Measurements from ENCODE around the gene ANKRD16.
"Not testable (repeated sequence)": the region's sequence is repeated elsewhere in the genome, so short reads cannot be mapped to it uniquely, and the experiment has no call there.

Gene ANKRD16

DNA sequence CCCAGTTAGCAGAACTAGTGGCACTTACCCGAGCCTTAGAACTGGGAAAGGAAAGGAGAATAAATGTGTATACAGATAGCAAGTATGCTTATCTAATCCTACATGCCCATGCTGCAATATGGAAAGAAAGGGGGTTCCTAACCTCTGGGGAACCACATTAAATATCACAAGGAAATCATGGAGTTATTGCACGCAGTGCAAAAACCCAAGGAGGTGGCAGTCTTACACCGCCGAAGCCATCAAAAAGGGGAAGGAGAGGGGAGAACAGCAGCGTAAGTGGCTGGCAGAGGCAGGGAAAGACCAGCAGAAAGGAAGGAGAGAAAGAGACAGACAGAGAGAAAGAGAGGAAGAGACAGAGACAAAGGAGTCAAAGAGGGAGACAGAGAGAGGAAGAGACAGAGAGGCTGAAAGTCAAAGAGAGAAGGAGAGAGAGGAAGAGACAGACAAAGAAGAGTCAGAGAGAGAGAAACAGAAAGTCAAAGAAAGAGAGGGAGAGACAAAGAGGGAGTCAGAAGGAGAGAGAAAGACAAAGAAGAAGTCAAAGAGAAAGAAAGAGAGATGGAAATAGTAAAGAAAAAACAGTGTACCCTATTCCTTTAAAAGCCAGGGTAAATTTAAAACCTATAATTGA, 23.1 kb downstream of the ANKRD16 start:
- H3K27me3 ChIP-seq (ENCODE audit: control insufficient read depth in 2 of 2, insufficient read depth in 2 of 2, low read length in 2 of 2); H3K36me3 ChIP-seq (ENCODE audit: control insufficient read depth in 2 of 2, insufficient read depth in 2 of 2, low read length in 2 of 2); H3K27ac ChIP-seq (ENCODE audit: low read depth in 2 of 2, low read length in 2 of 2): not testable (repeated sequence)

DNA sequence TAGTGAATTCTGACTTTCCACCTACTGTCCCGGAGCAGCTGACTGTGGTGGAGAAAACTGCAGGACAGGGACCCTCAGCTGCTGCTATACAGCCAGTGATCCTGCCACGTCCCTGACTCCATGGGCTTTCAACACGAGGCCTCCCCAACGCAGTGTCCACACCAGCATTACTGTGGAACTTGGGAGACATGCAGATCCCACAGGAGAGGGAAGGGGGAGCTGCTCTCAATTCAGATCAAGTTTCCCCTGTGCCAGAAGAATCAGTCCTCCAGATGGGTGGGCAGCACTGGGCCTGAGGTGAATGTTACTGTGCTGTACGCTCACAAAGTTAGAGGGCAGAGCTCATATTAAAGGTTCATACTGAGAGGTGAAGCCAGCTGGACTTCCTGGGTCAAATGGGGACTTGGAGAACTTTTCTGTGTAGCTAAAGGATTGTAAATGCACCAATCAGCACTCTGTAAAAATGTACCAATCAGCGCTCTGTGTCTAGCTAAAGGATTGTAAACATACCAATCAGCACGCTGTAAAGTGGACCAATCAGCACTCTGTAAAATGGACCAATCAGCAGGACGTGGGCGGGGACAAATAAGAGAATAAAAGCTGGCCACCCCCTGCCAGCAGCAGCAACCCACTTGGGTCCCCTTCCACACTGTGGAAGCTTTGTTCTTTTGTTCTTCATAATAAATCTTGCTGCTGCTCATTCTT, 26.6 kb downstream of the ANKRD16 start:
- not testable (repeated sequence) for H3K36me3 ChIP-seq (ENCODE audit: control insufficient read depth in 2 of 2, insufficient read depth in 2 of 2, low read length in 2 of 2); H3K4me3 ChIP-seq (ENCODE audit: low read length in 2 of 2); H3K4me1 ChIP-seq (ENCODE audit: control insufficient read depth in 2 of 2, insufficient read depth in 2 of 2, low read length in 2 of 2); H3K27ac ChIP-seq (ENCODE audit: low read depth in 2 of 2, low read length in 2 of 2); H3K9ac ChIP-seq (ENCODE audit: low read depth in 1 of 2, low read length in 2 of 2); H3K9me3 ChIP-seq (ENCODE audit: control insufficient read depth in 2 of 2, low read length in 2 of 2); H3K27me3 ChIP-seq (ENCODE audit: control insufficient read depth in 2 of 2, insufficient read depth in 2 of 2, low read length in 2 of 2)

More for the DNA sequence above, 23.1 kb downstream of the ANKRD16 start:
- not testable (repeated sequence) for H3K9ac ChIP-seq (ENCODE audit: low read depth in 1 of 2, low read length in 2 of 2); H3K4me3 ChIP-seq (ENCODE audit: low read length in 2 of 2); H3K4me1 ChIP-seq (ENCODE audit: control insufficient read depth in 2 of 2, insufficient read depth in 2 of 2, low read length in 2 of 2); H3K9me3 ChIP-seq (ENCODE audit: control insufficient read depth in 2 of 2, low read length in 2 of 2)

DNA sequence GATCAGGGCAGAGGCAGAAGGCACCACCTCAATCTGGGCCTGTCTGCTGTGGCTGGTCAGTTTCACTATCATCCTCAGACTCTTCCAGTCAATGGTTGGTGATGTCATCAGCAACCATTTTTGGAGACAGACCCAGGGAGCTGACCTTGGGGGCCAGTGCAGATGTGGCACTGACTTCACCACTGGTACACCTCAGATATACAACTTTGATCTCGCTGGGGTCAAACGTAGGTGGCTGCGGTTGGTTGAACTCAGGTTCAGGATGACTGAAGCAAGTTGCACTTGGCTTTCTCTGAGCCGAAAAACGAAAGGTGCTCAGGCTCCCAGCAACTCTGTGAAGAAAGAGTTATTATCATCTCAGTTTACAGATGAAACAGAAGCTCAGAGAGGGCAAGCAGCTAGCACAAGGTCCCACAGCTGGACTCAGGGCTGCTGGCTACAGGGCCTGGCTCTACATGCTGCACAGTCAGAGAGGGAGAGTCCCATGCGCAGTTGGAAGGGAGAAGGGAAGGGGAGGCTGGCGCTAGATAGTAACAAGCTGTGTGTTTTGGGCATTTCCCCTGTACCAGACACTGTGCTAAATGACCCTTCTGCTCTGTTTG, 27.2 kb downstream of the ANKRD16 start:
- no peaks in the 10 kb centered on the region for H3K36me3 ChIP-seq (ENCODE audit: control insufficient read depth in 2 of 2, insufficient read depth in 2 of 2, low read length in 2 of 2)
- no peaks in the 10 kb centered on the region for H3K9me3 ChIP-seq (ENCODE audit: control insufficient read depth in 2 of 2, low read length in 2 of 2)
- H3K4me1 ChIP-seq (ENCODE audit: control insufficient read depth in 2 of 2, insufficient read depth in 2 of 2, low read length in 2 of 2) = no peaks in the 10 kb centered on the region
- no peak overlapping the region for H3K9ac ChIP-seq (ENCODE audit: low read depth in 1 of 2, low read length in 2 of 2)
- no peaks in the 10 kb centered on the region for H3K27me3 ChIP-seq (ENCODE audit: control insufficient read depth in 2 of 2, insufficient read depth in 2 of 2, low read length in 2 of 2)
- H3K4me3 ChIP-seq (ENCODE audit: low read length in 2 of 2) = no peak overlapping the region
- no peak overlapping the region for H3K27ac ChIP-seq (ENCODE audit: low read depth in 2 of 2, low read length in 2 of 2)

DNA sequence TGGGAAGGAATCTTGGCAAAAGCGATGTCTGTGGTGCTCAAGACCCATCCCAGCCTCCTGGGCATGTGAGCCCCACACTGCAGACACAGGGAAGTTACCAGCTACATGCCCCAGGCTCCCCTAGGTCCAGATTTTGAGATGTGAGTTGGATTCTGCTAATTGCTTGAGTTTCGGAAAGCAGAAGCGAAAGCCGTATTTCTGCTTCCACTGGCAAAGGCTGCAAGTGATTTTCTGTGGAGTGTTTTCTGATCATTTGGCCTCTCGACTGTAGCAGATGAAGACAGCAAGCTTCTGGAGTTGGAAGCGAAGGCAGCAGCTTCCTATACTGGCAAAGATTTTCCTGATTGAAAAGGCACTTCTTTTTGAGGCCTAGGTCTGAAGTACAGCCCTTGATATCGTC, 29.6 kb downstream of the ANKRD16 start:
- H3K36me3 ChIP-seq (ENCODE audit: control insufficient read depth in 2 of 2, insufficient read depth in 2 of 2, low read length in 2 of 2) = no peaks in the 10 kb centered on the region
- no peaks in the 10 kb centered on the region for H3K9me3 ChIP-seq (ENCODE audit: control insufficient read depth in 2 of 2, low read length in 2 of 2)
- no peak overlapping the region for H3K4me3 ChIP-seq (ENCODE audit: low read length in 2 of 2)
- no peak overlapping the region for H3K27ac ChIP-seq (ENCODE audit: low read depth in 2 of 2, low read length in 2 of 2)
- no peaks in the 10 kb centered on the region for H3K4me1 ChIP-seq (ENCODE audit: control insufficient read depth in 2 of 2, insufficient read depth in 2 of 2, low read length in 2 of 2)
- H3K9ac ChIP-seq (ENCODE audit: low read depth in 1 of 2, low read length in 2 of 2) = no peak overlapping the region
- H3K27me3 ChIP-seq (ENCODE audit: control insufficient read depth in 2 of 2, insufficient read depth in 2 of 2, low read length in 2 of 2) = no peaks in the 10 kb centered on the region

DNA sequence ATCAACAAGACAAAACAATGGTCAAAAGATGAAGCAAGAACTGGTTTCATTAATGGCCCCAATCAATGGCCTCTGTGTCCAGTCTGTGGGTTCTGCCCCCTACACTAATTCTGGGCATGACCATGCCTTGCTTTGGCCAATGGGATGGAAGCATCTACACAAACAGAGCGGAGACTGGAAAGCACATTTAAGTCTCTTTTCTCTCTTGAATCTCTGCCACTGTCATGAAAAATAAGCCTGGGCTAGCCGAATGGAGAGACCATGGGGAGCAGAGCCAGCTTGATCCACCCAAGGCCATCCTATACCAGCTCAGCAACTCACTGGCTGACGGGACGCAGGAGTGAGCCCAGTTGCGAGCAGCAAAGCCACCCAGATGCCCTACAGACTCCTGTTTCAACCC, 30.9 kb downstream of the ANKRD16 start:
- H3K36me3 ChIP-seq (ENCODE audit: control insufficient read depth in 2 of 2, insufficient read depth in 2 of 2, low read length in 2 of 2) = no peaks in the 10 kb centered on the region
- no peaks in the 10 kb centered on the region for H3K27me3 ChIP-seq (ENCODE audit: control insufficient read depth in 2 of 2, insufficient read depth in 2 of 2, low read length in 2 of 2)
- H3K9ac ChIP-seq (ENCODE audit: low read depth in 1 of 2, low read length in 2 of 2) = no peak overlapping the region
- no peaks in the 10 kb centered on the region for H3K4me1 ChIP-seq (ENCODE audit: control insufficient read depth in 2 of 2, insufficient read depth in 2 of 2, low read length in 2 of 2)
- H3K27ac ChIP-seq (ENCODE audit: low read depth in 2 of 2, low read length in 2 of 2) = no peak overlapping the region
- no peak overlapping the region for H3K4me3 ChIP-seq (ENCODE audit: low read length in 2 of 2)
- H3K9me3 ChIP-seq (ENCODE audit: control insufficient read depth in 2 of 2, low read length in 2 of 2) = no peaks in the 10 kb centered on the region

DNA sequence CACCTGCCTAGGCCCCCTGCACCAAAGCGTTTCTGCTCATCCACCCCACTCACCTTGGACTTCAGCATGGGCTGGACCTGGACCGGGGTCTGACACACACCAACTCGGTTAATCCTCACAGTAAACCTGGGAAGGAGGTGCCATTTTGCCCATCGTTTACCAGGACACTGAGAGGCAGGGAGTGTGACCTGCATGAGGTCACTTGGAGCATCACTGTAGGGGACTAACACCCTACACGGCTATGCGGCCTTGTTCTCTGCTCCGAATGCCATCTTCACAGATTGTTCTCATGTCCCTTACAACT, 33.0 kb downstream of the ANKRD16 start:
- Histone ChIP-seq H3K27ac (ENCODE audit: low read depth in 2 of 2, low read length in 2 of 2) (no peak overlapping the region), H3K9me3 (ENCODE audit: control insufficient read depth in 2 of 2, low read length in 2 of 2) (no peaks in the 10 kb centered on the region), H3K4me3 (ENCODE audit: low read length in 2 of 2) (no peak overlapping the region), H3K36me3 (ENCODE audit: control insufficient read depth in 2 of 2, insufficient read depth in 2 of 2, low read length in 2 of 2) (no peaks in the 10 kb centered on the region), H3K9ac (ENCODE audit: low read depth in 1 of 2, low read length in 2 of 2) (no peak overlapping the region), H3K27me3 (ENCODE audit: control insufficient read depth in 2 of 2, insufficient read depth in 2 of 2, low read length in 2 of 2) (no peaks in the 10 kb centered on the region), H3K4me1 (ENCODE audit: control insufficient read depth in 2 of 2, insufficient read depth in 2 of 2, low read length in 2 of 2) (no peaks in the 10 kb centered on the region)

DNA sequence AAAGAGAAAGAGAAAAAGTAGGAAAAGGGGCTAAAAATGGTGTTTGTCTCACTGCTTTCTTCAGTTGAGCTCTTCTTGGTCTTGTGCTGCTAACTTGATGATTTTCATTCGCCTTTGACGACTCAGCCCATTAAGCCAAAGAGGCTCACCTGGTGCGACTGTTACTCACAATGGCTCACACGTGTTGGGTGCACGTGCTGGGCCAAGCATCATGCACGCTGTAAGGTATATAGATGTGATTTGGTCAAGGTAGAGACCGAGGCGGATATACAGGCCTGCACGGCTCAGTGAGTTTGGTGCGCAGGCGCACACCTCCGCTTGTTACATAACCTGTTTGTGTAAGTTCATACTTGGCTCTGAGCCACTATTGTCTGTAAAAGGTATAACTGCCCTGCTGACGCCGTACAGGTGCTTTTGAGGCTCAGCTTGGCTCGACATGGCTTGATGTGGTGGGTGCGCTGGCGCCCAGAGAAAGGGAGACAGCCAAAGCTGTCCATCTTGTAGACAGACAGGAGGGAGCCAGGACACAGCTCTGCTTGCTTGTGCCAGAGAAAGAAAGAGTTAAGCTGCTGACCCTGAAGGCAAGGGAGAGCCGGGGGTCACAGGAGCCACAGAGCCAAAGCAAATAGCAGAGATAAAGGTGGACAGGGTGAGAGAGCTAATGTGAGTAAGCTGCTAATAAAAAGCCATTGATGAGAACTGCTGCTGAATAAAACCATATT, 33.6 kb downstream of the ANKRD16 start:
- H3K9ac ChIP-seq (ENCODE audit: low read depth in 1 of 2, low read length in 2 of 2) = no peak overlapping the region

DNA sequence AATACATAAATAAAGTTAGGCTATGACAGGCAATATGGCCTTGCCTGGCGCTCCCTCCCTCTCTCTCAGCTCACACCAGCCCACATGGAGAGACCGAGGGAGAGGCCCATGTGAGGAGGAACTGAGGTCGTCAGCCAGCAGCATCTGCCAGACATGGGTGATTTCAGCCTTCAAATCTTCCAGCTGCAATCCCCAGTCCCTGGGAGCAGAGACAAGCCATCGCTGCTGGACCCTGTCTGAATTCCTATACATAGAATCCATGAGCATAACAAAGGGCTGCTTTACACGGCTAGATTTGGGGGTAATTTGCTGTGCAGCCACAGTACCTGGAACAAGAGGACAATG, 35.6 kb downstream of the ANKRD16 start:
- H3K9ac ChIP-seq (ENCODE audit: low read depth in 1 of 2, low read length in 2 of 2) = no peak overlapping the region
- no peaks in the 10 kb centered on the region for H3K4me1 ChIP-seq (ENCODE audit: control insufficient read depth in 2 of 2, insufficient read depth in 2 of 2, low read length in 2 of 2)
- H3K27ac ChIP-seq (ENCODE audit: low read depth in 2 of 2, low read length in 2 of 2) = no peak overlapping the region
- H3K4me3 ChIP-seq (ENCODE audit: low read length in 2 of 2) = no peak overlapping the region
- H3K27me3 ChIP-seq (ENCODE audit: control insufficient read depth in 2 of 2, insufficient read depth in 2 of 2, low read length in 2 of 2) = no peaks in the 10 kb centered on the region
- H3K36me3 ChIP-seq (ENCODE audit: control insufficient read depth in 2 of 2, insufficient read depth in 2 of 2, low read length in 2 of 2) = no peaks in the 10 kb centered on the region
- no peaks in the 10 kb centered on the region for H3K9me3 ChIP-seq (ENCODE audit: control insufficient read depth in 2 of 2, low read length in 2 of 2)

More for the DNA sequence above, 33.6 kb downstream of the ANKRD16 start:
- Histone ChIP-seq H3K27ac (ENCODE audit: low read depth in 2 of 2, low read length in 2 of 2) (no peak overlapping the region), H3K4me1 (ENCODE audit: control insufficient read depth in 2 of 2, insufficient read depth in 2 of 2, low read length in 2 of 2) (no peaks in the 10 kb centered on the region), H3K4me3 (ENCODE audit: low read length in 2 of 2) (no peak overlapping the region), H3K27me3 (ENCODE audit: control insufficient read depth in 2 of 2, insufficient read depth in 2 of 2, low read length in 2 of 2) (no peaks in the 10 kb centered on the region), H3K9me3 (ENCODE audit: control insufficient read depth in 2 of 2, low read length in 2 of 2) (no peaks in the 10 kb centered on the region), H3K36me3 (ENCODE audit: control insufficient read depth in 2 of 2, insufficient read depth in 2 of 2, low read length in 2 of 2) (no peaks in the 10 kb centered on the region)

DNA sequence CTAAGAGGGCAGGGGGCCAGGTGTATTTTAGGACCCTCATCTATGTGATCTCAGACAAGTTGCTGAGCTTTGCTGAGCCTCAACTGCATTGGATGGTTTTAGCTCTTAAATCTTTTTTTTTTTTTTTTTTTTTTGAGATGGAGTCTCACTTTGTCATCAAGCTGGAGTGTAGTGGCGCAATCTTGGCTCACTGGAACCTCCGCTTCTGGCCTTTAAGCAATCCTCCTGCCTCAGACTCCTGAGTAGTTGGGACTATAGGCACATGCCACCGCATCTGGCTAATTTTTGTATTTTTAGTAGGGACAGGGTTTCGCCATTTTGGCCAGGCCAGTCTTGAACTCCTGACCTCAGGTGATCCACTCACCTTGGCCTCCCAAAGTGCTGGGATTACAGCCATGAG, 43.0 kb downstream of the ANKRD16 start:
- not testable (repeated sequence) for H3K4me1 ChIP-seq (ENCODE audit: control insufficient read depth in 2 of 2, insufficient read depth in 2 of 2, low read length in 2 of 2); H3K9ac ChIP-seq (ENCODE audit: low read depth in 1 of 2, low read length in 2 of 2); H3K27me3 ChIP-seq (ENCODE audit: control insufficient read depth in 2 of 2, insufficient read depth in 2 of 2, low read length in 2 of 2); H3K9me3 ChIP-seq (ENCODE audit: control insufficient read depth in 2 of 2, low read length in 2 of 2); H3K36me3 ChIP-seq (ENCODE audit: control insufficient read depth in 2 of 2, insufficient read depth in 2 of 2, low read length in 2 of 2); H3K27ac ChIP-seq (ENCODE audit: low read depth in 2 of 2, low read length in 2 of 2); H3K4me3 ChIP-seq (ENCODE audit: low read length in 2 of 2)

DNA sequence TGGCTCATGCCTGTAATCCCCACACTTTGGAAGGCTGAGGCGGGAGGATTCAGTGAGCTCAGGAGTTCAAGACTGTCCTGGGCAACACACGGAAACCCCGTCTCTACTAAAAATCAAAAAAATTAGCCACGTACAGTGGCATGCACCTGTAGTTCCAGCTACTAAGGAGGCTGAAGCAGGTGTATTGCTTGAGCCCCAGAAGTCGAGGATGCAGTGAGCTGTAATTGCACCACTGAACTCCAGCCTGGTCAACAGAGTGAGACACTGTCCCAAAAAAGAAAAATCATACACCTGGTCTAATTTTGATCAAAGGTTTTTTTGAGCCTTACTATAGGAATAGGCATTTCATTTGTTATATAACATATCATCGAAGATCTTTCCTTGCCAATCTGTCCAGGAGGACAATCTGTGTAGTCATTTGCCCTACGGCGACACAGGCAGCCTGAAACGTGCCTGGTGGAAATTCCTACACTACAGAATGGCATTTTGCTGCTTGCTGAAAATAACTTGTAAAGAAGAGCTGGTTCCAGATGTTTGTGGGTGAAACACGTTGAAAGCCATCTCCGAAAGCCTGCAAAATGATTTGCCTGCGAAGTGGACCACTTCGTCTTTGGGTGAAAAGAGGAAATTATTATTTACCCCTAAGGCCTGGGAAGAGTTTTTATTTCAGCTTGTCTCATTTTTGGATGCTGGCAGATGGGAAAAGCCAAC, 45.2 kb downstream of the ANKRD16 start:
- Histone ChIP-seq H3K4me1 (ENCODE audit: control insufficient read depth in 2 of 2, insufficient read depth in 2 of 2, low read length in 2 of 2) (peaks cover 0 to 7% of the 10 kb centered on the region in 2 donors), H3K4me3 (ENCODE audit: low read length in 2 of 2) (no peak overlapping the region), H3K27ac (ENCODE audit: low read depth in 2 of 2, low read length in 2 of 2) (no peak overlapping the region), H3K9ac (ENCODE audit: low read depth in 1 of 2, low read length in 2 of 2) (no peak overlapping the region), H3K27me3 (ENCODE audit: control insufficient read depth in 2 of 2, insufficient read depth in 2 of 2, low read length in 2 of 2) (no peaks in the 10 kb centered on the region), H3K36me3 (ENCODE audit: control insufficient read depth in 2 of 2, insufficient read depth in 2 of 2, low read length in 2 of 2) (no peaks in the 10 kb centered on the region), H3K9me3 (ENCODE audit: control insufficient read depth in 2 of 2, low read length in 2 of 2) (no peaks in the 10 kb centered on the region)

All from mucosa of rectum (tissue), 2 donors.